CD4-positive, alpha-beta T cell (primary cell): ENCODE measurements around the gene AXDND1. TPM values are rescaled to one million over a fixed set of nuclear protein-coding genes. Genes with fewer than 3 reads are reported as not detected.

Experiments
- ATAC-seq: fragments of 200-7000 bp; cut with Tn5 transposase; one replicate; pipeline ENCODE4 v1.10.0; 2022; ENCODE audit warnings: mild to moderate bottlenecking; ENCODE audit not compliant: poor library complexity
- CTCF ChIA-PET: fragments of 350-600 bp; sonication (Branson Sonifier 250); formaldehyde crosslinking; loops from one replicate; lab custom pipeline; 2021; ENCODE audit warnings: antibody characterized with exemption, inconsistent platforms; lab: Charles Lee
- POLR2A ChIA-PET: fragments of 350-600 bp; sonication (Branson Sonifier 250); formaldehyde crosslinking; loops from one replicate; lab custom pipeline; 2021; ENCODE audit warnings: antibody characterized with exemption, inconsistent platforms; lab: Charles Lee
- DNase-seq, 14 experiments: peaks; one replicate each; pipeline ENCODE4 v3.0.0-alpha.2; 2013 to 2020; ENCODE audit warnings: mixed read lengths in 2 of 14
- H3K27ac ChIP-seq, 2 donors: one replicate each; pipeline versions ENCODE4 v1.5.1 to v1.7.0; 2013; ENCODE audit warnings: low read length in 2 of 2, low read depth in 1 of 2, mild to moderate bottlenecking in 1 of 2
- H3K27me3 ChIP-seq, 2 experiments: 1 replicate in 1 of 2; 2 replicates in 1 of 2; pipeline versions ENCODE4 v1.6.1 to v1.7.0; 2013; ENCODE audit warnings: low read length in 2 of 2, control low read depth in 1 of 2, mild to moderate bottlenecking in 1 of 2, moderate library complexity in 1 of 2; ENCODE audit not compliant: insufficient read depth in 2 of 2, control insufficient read depth in 1 of 2
- H3K36me3 ChIP-seq: one replicate; pipeline ENCODE4 v1.6.1; 2013; ENCODE audit warnings: low read length, control low read depth; ENCODE audit not compliant: insufficient read depth
- H3K4me1 ChIP-seq: one replicate; pipeline ENCODE4 v1.6.1; 2013; ENCODE audit warnings: low read length, control low read depth; ENCODE audit not compliant: insufficient read depth
- H3K4me3 ChIP-seq: one replicate; pipeline ENCODE4 v1.5.1; 2013; ENCODE audit warnings: mild to moderate bottlenecking, low read length, moderate library complexity
- H3K9me3 ChIP-seq, 2 experiments: 1 replicate in 1 of 2; 2 replicates in 1 of 2; pipeline versions ENCODE4 v1.6.1 to v1.7.0; 2013; ENCODE audit warnings: low read length in 2 of 2, mild to moderate bottlenecking in 2 of 2, control low read depth in 1 of 2, moderate library complexity in 1 of 2; ENCODE audit not compliant: control insufficient read depth in 1 of 2, insufficient read depth in 1 of 2
- H3K27ac Mint-ChIP-seq: one replicate; pipeline ENCODE4 v1.8.0; 2020; ENCODE audit warnings: mixed read lengths
- H3K27me3 Mint-ChIP-seq: one replicate; pipeline ENCODE4 v1.8.0; 2021; ENCODE audit warnings: mixed read lengths
- H3K36me3 Mint-ChIP-seq: one replicate; pipeline ENCODE4 v1.8.0; 2021; ENCODE audit warnings: low read depth, mixed read lengths
- H3K4me1 Mint-ChIP-seq: one replicate; pipeline ENCODE4 v1.8.0; 2021; ENCODE audit warnings: low read depth, mixed read lengths
- H3K4me3 Mint-ChIP-seq: one replicate; pipeline ENCODE4 v1.8.0; 2020; ENCODE audit warnings: mild to moderate bottlenecking, mixed read lengths
- H3K9me3 Mint-ChIP-seq: one replicate; pipeline ENCODE4 v1.8.0; 2020; ENCODE audit warnings: mixed read lengths
- CTCF ChIP-seq: fragments of 200-600 bp; IDR thresholded peaks from one replicate; pipeline ENCODE4 v1.8.0; 2022; ENCODE audit warnings: antibody characterized with exemption, mild to moderate bottlenecking
- intact Hi-C, 2 experiments: fragments of 100-400 bp; cut with DNase I in 1 of 2; cut with micrococcal nuclease in 1 of 2; formaldehyde crosslinking; loops; one replicate each; pipeline versions ENCODE4 v1.15.1 to v1.9.0; 2023 to 2025; cut with DNase I, micrococcal nuclease
- total RNA-seq, 174 experiments: library from RNA in 2 of 174; stranded (reverse) in 2 of 174; gene quantifications; one replicate each; pipeline ENCODE4 v1.2.3 and lab custom pipeline; 2021 to 2026

Gene AXDND1
- total RNA-seq, 2 experiments from 2014 or later: 1.1 TPM

- H3K4me3 ChIP-seq: no peak overlapping the region
- no peaks in the 10 kb centered on the region for H3K27me3 Mint-ChIP-seq
- CTCF ChIA-PET: no interaction called here
- no peak overlapping the region for H3K4me3 Mint-ChIP-seq
- no peak overlapping the region for H3K27ac Mint-ChIP-seq
- H3K36me3 Mint-ChIP-seq: no peaks in the 10 kb centered on the region
- intact Hi-C loops: no loop called here
- H3K27ac ChIP-seq: no peak overlapping the region
- H3K9me3 ChIP-seq: no peaks in the 10 kb centered on the region
- no peaks in the 10 kb centered on the region for H3K4me1 Mint-ChIP-seq
- H3K27me3 ChIP-seq: no peaks in the 10 kb centered on the region
- H3K36me3 ChIP-seq: no peaks in the 10 kb centered on the region
- no peak for TF ChIP-seq CTCF
- no peak for DNase-seq
- POLR2A ChIA-PET: no interaction called here
- no peak for ATAC-seq
- no peaks in the 10 kb centered on the region for H3K4me1 ChIP-seq
- H3K9me3 Mint-ChIP-seq: no peaks in the 10 kb centered on the region
Measured at GRCh38 chr1:179376223-179376622, 10.5 kb downstream of the AXDND1 start.

- TF ChIP-seq CTCF: no peak
- ATAC-seq (no peak), DNase-seq (no peak)
- Histone ChIP-seq H3K4me1 (no peaks in the 10 kb centered on the region), H3K36me3 (no peaks in the 10 kb centered on the region), H3K27me3 (no peaks in the 10 kb centered on the region), H3K27ac (no peak overlapping the region), H3K4me3 (no peak overlapping the region), H3K9me3 (no peaks in the 10 kb centered on the region)
- Mint-ChIP-seq H3K4me3 (no peak overlapping the region), H3K36me3 (no peaks in the 10 kb centered on the region), H3K27ac (no peak overlapping the region), H3K4me1 (no peaks in the 10 kb centered on the region), H3K9me3 (no peaks in the 10 kb centered on the region), H3K27me3 (no peaks in the 10 kb centered on the region)
- ChIA-PET CTCF (no interaction called here), POLR2A (no interaction called here)
- intact Hi-C loops: no loop called here
Measured at GRCh38 chr1:179380299-179380698, 14.5 kb downstream of the AXDND1 start.

- Histone ChIP-seq H3K9me3 (no peaks in the 10 kb centered on the region), H3K4me3 (no peak overlapping the region), H3K27ac (no peak overlapping the region), H3K4me1 (no peaks in the 10 kb centered on the region), H3K36me3 (no peaks in the 10 kb centered on the region), H3K27me3 (no peaks in the 10 kb centered on the region)
- intact Hi-C loops: no loop called here
- Mint-ChIP-seq H3K27ac (no peak overlapping the region), H3K4me3 (no peak overlapping the region), H3K27me3 (no peaks in the 10 kb centered on the region), H3K36me3 (no peaks in the 10 kb centered on the region), H3K9me3 (no peaks in the 10 kb centered on the region), H3K4me1 (no peaks in the 10 kb centered on the region)
- TF ChIP-seq CTCF: no peak
- POLR2A ChIA-PET: no interaction called here
- CTCF ChIA-PET: no interaction called here
- ATAC-seq: no peak
- no peak for DNase-seq
Measured at GRCh38 chr1:179384027-179384426, 18.3 kb downstream of the AXDND1 start.
